ENCODE measurements around the gene RBM4.
"Not testable (repeated sequence)": the region's sequence is repeated elsewhere in the genome, so short reads cannot be mapped to it uniquely, and the experiment has no call there.

Gene RBM4

GRCh38 chr11:66638177-66639065 lies at the start of gene RBM4:
RBM4 (plus strand) TSS chr11:66638703; CDS start chr11:66639712, 1,009 bp downstream.
- peak; percentile 100 for DNase-seq

GRCh38 chr11:66589315-66589714 lies 49.2 kb upstream of the RBM4 start:
- DNase-seq, result not testable (repeated sequence)

GRCh38 chr11:66589996-66590675 lies 48.4 kb upstream of the RBM4 start:
- DNase-seq, result no peak

- DNase-seq, result no peak
Measured at GRCh38 chr11:66591175-66591574, 47.3 kb upstream of the RBM4 start.

DNA sequence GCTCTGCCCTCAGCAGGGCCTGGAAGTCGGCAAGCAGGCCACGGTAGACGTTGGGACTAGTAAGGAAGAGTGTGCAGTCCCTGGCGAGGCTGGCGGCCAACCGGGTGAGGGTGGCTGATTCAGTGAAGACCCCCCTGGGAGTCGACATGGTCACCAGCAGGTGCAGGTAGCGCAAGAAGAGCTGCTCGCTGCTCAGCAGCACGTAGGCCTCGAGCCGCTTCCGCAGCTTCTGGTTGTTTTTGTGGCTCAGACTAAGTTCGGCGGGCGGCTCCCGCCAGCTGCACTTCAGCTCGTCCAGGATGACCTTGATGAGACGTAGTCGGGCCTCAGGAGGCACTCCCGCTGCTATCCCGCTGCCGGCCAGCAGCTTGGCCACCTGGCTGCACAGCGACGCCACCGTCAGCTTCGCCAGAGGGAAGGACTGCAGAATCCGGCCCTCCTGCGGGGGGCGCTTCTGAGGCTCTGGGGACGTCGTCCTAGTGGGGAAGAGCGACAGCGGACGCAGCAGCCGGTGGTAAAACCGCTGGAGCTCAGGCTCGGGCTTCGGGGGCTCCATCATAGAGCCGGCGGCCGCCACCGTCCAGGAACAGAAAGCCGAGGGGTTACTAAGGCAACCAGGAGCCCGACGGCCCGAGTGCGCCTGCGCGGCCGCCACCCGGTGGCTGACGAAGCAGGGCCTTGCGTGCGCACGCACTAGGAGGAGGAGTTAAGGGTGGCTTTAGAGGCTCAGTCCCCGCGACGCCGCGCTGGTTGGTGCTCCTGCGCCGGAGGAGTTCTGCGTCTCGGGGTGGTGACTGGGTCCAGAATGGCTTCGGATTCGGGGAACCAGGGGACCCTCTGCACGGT lies 45.8 kb upstream of the RBM4 start, which contains the start of the genes CCDC87 and CCS:
TSS of gene CCDC87 (minus strand) at position 607 of the 846 bp plus-strand sequence. CDS start at position 559, 48 bp downstream.
TSS of gene CCS (plus strand) at position 729 of the 846 bp plus-strand sequence. CDS start at position 806, 77 bp downstream.
- peak; percentile 96 for DNase-seq

GRCh38 chr11:66593303-66593635 lies 45.2 kb upstream of the RBM4 start:
- no peak for DNase-seq

DNA sequence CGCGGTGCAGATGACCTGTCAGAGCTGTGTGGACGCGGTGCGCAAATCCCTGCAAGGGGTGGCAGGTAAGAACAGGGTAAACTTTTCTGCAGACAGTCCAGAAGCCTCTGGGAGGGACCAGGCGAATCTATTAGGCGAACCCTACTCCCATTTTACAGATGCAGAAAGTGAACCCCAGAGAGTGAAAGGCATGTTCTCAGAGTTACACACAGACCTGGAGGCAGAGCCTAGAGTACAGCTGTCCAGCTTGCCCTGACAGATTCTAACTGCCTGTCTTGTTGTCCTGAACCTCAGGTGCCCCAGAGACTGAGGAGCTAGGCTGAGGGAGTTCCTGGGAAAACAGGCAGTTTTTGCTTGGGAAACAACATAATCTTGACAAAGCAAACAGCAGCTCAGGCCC lies 44.9 kb upstream of the RBM4 start:
- no peak for DNase-seq

GRCh38 chr11:66595245-66595904 lies 43.1 kb upstream of the RBM4 start:
- DNase-seq, result peak; percentile 91

GRCh38 chr11:66598993-66599392 lies 39.5 kb upstream of the RBM4 start:
- no peak for DNase-seq

- DNase-seq, result no peak
Measured at GRCh38 chr11:66600219-66600618, 38.3 kb upstream of the RBM4 start.

- DNase-seq, result no peak
Measured at GRCh38 chr11:66600631-66601233, 37.8 kb upstream of the RBM4 start.

GRCh38 chr11:66603072-66603471 lies 35.4 kb upstream of the RBM4 start:
- no peak for DNase-seq

DNA sequence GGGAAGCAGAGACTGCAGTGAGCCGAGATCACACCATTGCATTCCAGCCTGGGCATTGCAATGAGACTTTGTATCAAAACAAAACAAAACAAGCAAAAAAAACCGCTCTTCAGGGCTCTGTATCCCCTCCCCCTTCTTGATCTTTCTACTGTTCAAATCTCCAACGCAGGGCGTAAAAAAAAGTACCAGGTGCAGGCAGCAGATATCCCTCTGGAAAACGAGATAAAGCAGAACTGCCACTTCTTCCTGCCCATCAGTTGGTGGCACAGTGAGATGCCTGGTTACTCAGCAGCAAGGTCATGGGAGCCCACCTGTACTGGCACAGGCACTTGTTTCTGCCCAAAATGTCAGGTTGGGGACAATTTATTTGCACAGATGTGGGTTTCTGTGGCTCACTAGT lies 34.3 kb upstream of the RBM4 start:
- DNase-seq, result peak; percentile 96

DNA sequence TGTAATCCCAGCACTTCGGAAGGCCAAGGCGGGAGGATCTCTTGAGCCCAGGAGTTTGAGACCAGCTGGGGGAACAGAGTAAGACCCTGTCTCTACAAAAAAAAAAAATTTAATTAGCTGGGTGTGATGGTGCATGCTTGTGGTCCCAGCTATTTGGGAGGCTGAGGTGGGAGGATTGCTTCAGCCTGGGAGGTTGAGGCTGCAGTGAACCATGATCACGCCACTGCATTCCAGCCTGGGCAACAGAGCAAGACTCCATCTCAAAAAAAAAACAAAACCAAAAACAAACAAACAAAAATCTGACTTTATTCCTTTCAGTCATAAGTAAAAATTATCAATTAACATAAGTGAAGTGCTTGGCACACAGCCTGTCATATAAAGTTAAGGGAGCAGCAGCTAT lies 31.9 kb upstream of the RBM4 start:
- not testable (repeated sequence) for DNase-seq

GRCh38 chr11:66607126-66607834 lies 31.2 kb upstream of the RBM4 start:
- DNase-seq, result no peak

DNA sequence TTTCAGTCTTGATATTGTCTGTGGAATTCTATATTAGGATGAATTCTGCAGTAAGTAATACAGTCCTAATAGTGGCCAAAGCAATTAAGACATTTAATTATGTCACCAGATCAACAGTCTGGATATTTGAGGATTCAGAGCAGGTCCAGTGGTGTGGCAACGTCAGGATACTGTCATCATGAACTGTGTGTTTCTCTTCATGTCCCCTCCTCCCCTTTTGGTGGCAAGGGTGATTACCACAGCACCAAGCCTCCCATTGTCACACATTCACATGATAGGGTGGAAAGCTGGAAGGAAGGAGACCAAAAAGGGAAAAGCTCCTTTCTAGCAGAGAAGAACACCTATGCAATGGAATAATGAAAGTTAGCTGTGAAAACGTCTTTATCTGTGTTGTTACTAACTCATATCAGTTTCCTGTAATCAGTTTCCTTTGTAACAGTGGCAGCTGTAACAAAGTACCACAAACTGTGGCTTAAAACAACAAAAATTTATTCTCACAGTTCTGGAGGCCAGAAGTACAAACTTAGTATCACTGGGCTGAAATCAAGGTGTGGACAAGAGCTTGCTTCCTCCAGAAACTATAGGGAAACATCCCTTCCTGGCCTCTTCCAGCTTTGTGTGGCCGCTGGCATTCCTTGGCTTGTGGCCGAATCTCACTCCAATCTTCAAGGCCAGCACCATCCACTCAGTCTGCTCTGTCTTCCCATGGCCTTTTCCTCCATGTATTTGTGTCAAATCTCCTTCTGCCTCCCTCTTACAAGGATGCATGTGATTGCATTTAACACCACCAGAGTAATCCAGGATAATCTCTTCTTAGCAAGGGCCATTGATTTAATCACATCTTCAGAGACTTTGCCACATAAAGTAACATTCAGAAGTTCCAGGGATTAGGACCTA lies 28.5 kb upstream of the RBM4 start:
- DNase-seq, result no peak

GRCh38 chr11:66612458-66612857 lies 26.0 kb upstream of the RBM4 start:
- DNase-seq, result no peak

- peak; percentile 75 for DNase-seq
Measured at GRCh38 chr11:66614073-66614472, 24.4 kb upstream of the RBM4 start.

- DNase-seq, result peak; percentile 100
Measured at GRCh38 chr11:66616379-66617154, 21.9 kb upstream of the RBM4 start, which contains the start of gene RBM14. RBM14 (plus strand) TSS chr11:66616630; CDS start chr11:66616721, 91 bp downstream.
